Testis (tissue), 2 donors: Measurements from ENCODE around the gene GLRX5.

Experiments used
- CTCF ChIP-seq, 3 experiments: fragments of 450-650 bp in 2 of 3; fragments of 200-600 bp in 1 of 3; sonication (generic) in 1 of 3; IDR thresholded peaks; one replicate each; pipeline ENCODE4 v1.5.1; 2016 to 2019; ENCODE audit warnings: antibody characterized with exemption in 3 of 3, mild to moderate bottlenecking in 2 of 3, moderate library complexity in 1 of 3
- POLR2A ChIP-seq: fragments of 450-650 bp; IDR thresholded peaks from one replicate; pipeline ENCODE4 v1.6.1; 2017; ENCODE audit warnings: antibody characterized with exemption, mild to moderate bottlenecking, moderate library complexity

GRCh38 chr14:95520346-95520745 is 14.5 kb upstream of the GLRX5 start:
- TF ChIP-seq CTCF (IDR thresholded peaks at IDR 0.05) (no peak), POLR2A (no peak)
